SU-DHL-6 (cell line): ENCODE results near the gene SOCS2.

Experiments
- CTCF ChIP-seq: fragments of 200-600 bp; sonication (generic); IDR thresholded peaks from one replicate; pipeline ENCODE4 v1.5.1; 2017; ENCODE audit warnings: antibody characterized with exemption, mild to moderate bottlenecking, low read length, moderate library complexity; ENCODE audit not compliant: insufficient read depth, poor library complexity, severe bottlenecking
- EZH2phosphoT487 ChIP-seq: fragments of 200-600 bp; sonication (generic), shearing (Covaris generic); conservative IDR thresholded peaks from 2 replicates; pipeline ENCODE4 v1.6.1; 2018; ENCODE audit warnings: mild to moderate bottlenecking, antibody characterized with exemption, low read length, moderate library complexity, mixed read lengths

GRCh38 chr12:93549174-93549573 lies 23.3 kb upstream of the SOCS2 start:
- no peak for TF ChIP-seq EZH2phosphoT487
- TF ChIP-seq CTCF, result no peak
